Measurements from ENCODE around the gene TMEM234. TPM values are rescaled to one million over a fixed set of nuclear protein-coding genes. Genes with fewer than 3 reads are reported as not detected.

TMEM234 gene
- total and polyA plus RNA-seq, 2 of the 4 experiments (the other 2 are of a cell fraction): 10.8 to 22.7 TPM

- intact Hi-C loops (cut with micrococcal nuclease) (no loop called here), in situ Hi-C loops (cut with MboI; ENCODE audit: low sequenced_read_pairs) (no loop called here), dilution Hi-C loops (cut with HindIII; ENCODE audit: low sequenced_read_pairs, unreplicated experiment) (no loop called here)
- peak within 1 kb of the TSS; percentile 92; the same call in 2 of the 3 replicates for H2BK15ac ChIP-seq (ENCODE audit: low read depth, low read length)
- H3K9me3 ChIP-seq (ENCODE audit: control insufficient read depth, insufficient read depth, low read length): no peaks in the 10 kb centered on the region
- H4K91ac ChIP-seq (ENCODE audit: insufficient read depth, low read depth, low read length): peak within 1 kb of the TSS; percentile 84
- peaks cover 30% of the 10 kb centered on the region for H3K36me3 ChIP-seq (ENCODE audit: control insufficient read depth, insufficient read depth, low read length)
- peak within 1 kb of the TSS; percentile 65 for H4K5ac ChIP-seq (ENCODE audit: low read depth, low read length)
- peak within 1 kb of the TSS; percentile 60 to 88 for H4K8ac ChIP-seq (ENCODE audit: low read depth in 2 of 2, low read length in 2 of 2)
- peak within 1 kb of the TSS; percentile 78 for H2AK5ac ChIP-seq (ENCODE audit: low read depth, low read length)
- peak within 1 kb of the TSS; percentile 80 for H2BK5ac ChIP-seq (ENCODE audit: low read depth, low read length, poor library complexity, severe bottlenecking)
- no peaks in the 10 kb centered on the region for H3K27me3 ChIP-seq (ENCODE audit: control insufficient read depth, insufficient read depth, low read length)
- ChIA-PET CTCF (interaction anchor here (0.6 to 1.1 kb wide), 3 partner anchors 16 to 92 kb away, joined by 3 to 4 read pairs (median 3); no protein-coding TSS in a partner anchor), POLR2A (ENCODE audit: unreplicated experiment) (interaction anchor here (0.6 kb wide), 3 partner anchors 103 to 798 kb away, joined by 3 to 11 read pairs (median 3); no protein-coding TSS in a partner anchor)
- WGBS, 2 experiments (ENCODE audit: extremely low coverage in 2 of 2, insufficient read length in 1 of 2): 3% methylated on average over 11 of the region's 34 CpGs; no CpG with 5 or more reads in 1 of the 2 experiments
- peak within 1 kb of the TSS; percentile 48 for H3K18ac ChIP-seq (ENCODE audit: low read depth, low read length)
- peaks cover 33% of the 10 kb centered on the region for H3K4me1 ChIP-seq (ENCODE audit: control insufficient read depth, insufficient read depth, low read length)
- H3K27ac ChIP-seq (ENCODE audit: insufficient read depth, low read length): peak within 1 kb of the TSS; percentile 78
- H3K4me3 ChIP-seq (ENCODE audit: insufficient read depth, low read depth, low read length): peak within 1 kb of the TSS; percentile 63
- H3K79me1 ChIP-seq (ENCODE audit: low read depth in 1 of 2, low read length in 2 of 2): peaks cover 0 to 49% of the 10 kb centered on the region in 2 experiments; a peak in 2 of 4 replicates
- peak within 1 kb of the TSS; percentile 94 for H2AFZ ChIP-seq (replicated peaks; ENCODE audit: low read length, poor library complexity)
- H2AK9ac ChIP-seq (replicated peaks; ENCODE audit: low read depth, low read length, poor library complexity): peak within 1 kb of the TSS; percentile 92
- H3K9me1 ChIP-seq (ENCODE audit: insufficient read depth, low read length): peaks cover 16% of the 10 kb centered on the region; the same call in 1 of the 2 replicates
- H3K4ac ChIP-seq (ENCODE audit: low read depth, low read length): peak within 1 kb of the TSS; percentile 88
- H3K14ac ChIP-seq (replicated peaks; ENCODE audit: low read depth, low read length): peak within 1 kb of the TSS; percentile 75
- H2BK20ac ChIP-seq (ENCODE audit: low read depth, low read length): peak within 1 kb of the TSS; percentile 51
- H4K20me1 ChIP-seq (ENCODE audit: insufficient read depth, low read length): 0 out of 2 replicates have a peak, but pooled peaks cover 3% of the 10 kb centered on the region
- H3K56ac ChIP-seq (ENCODE audit: extremely low read depth, insufficient read depth, low read length): peak within 1 kb of the TSS; percentile 91
- H3K23ac ChIP-seq (ENCODE audit: low read depth, low read length): peak within 1 kb of the TSS; percentile 71
- peak; percentile 81 for DNase-seq
- peak within 1 kb of the TSS; percentile 81 for H2BK120ac ChIP-seq (ENCODE audit: low read depth, low read length)
- ATAC-seq (ENCODE audit: low read depth): peak; percentile 59
- TF ChIP-seq CHD1 (IDR thresholded peaks at IDR 0.05; ENCODE audit: low read depth, low read length) (0 out of 2 replicates have a peak, but pooled peaks have one; percentile 51), RFX5 (IDR thresholded peaks at IDR 0.05; ENCODE audit: low read depth, low read length) (no peak), POLR2A (IDR thresholded peaks at IDR 0.05; ENCODE audit: low read depth, low read length) (peak; percentile 77; the same call in 1 of the 2 replicates), BHLHE40 (IDR thresholded peaks at IDR 0.05; ENCODE audit: low read depth, low read length) (no peak), MAFK (IDR thresholded peaks at IDR 0.05; ENCODE audit: low read depth, low read length) (no peak), MXI1 (IDR thresholded peaks at IDR 0.05; ENCODE audit: borderline replicate concordance, low read depth, low read length) (peak; percentile 76; the same call in 1 of the 2 replicates), USF2 (IDR thresholded peaks at IDR 0.05; ENCODE audit: low read depth, low read length) (no peak), MAZ (IDR thresholded peaks at IDR 0.05; ENCODE audit: borderline replicate concordance, low read depth, low read length) (peak; percentile 76), RAD21 (IDR thresholded peaks at IDR 0.05; ENCODE audit: low read length) (peak; percentile 5; the same call in 1 of the 2 replicates), RCOR1 (IDR thresholded peaks at IDR 0.05; ENCODE audit: insufficient replicate concordance, low read length) (no peak), CEBPB (IDR thresholded peaks at IDR 0.05; ENCODE audit: low read depth, low read length) (peak; percentile 55), SMC3 (IDR thresholded peaks at IDR 0.05; ENCODE audit: low read depth, low read length) (no peak), ELK1 (IDR thresholded peaks at IDR 0.05; ENCODE audit: borderline replicate concordance, low read depth, low read length) (no peak)
- peak within 1 kb of the TSS; percentile 72 for H3K9ac ChIP-seq (ENCODE audit: low read depth, low read length)
- peak within 1 kb of the TSS; percentile 60 for H3K4me2 ChIP-seq (ENCODE audit: low read depth, low read length)
- no TSS peak for BruUV-seq (replicated peaks)
These were observed 21.7 kb downstream of the TMEM234 start, which contains the start of gene CCDC28B for GRCh38 chr1:32200226-32201010. Gene CCDC28B, plus strand, starts transcription at chr1:32200595. Its CDS starts 1,341 bp downstream, at chr1:32201936.
